Body of pancreas (tissue), 4 donors: ENCODE data around the gene MFSD11.

ENCODE experiments used
- POLR2A ChIP-seq, 3 donors: fragments of 450-650 bp; IDR thresholded peaks; one replicate each; pipeline ENCODE4 v1.6.1; 2016; ENCODE audit warnings: antibody characterized with exemption in 3 of 3, mild to moderate bottlenecking in 2 of 3
- TF ChIP-seq, protein P1 (sequence below), 7 experiments: fragments of 450-650 bp in 4 of 7; fragments of 200-600 bp in 3 of 7; sonication (generic) in 3 of 7; IDR thresholded peaks; one replicate each; pipeline ENCODE4 v1.5.1; 2016 to 2019; ENCODE audit warnings: antibody characterized with exemption in 7 of 7

DNA sequence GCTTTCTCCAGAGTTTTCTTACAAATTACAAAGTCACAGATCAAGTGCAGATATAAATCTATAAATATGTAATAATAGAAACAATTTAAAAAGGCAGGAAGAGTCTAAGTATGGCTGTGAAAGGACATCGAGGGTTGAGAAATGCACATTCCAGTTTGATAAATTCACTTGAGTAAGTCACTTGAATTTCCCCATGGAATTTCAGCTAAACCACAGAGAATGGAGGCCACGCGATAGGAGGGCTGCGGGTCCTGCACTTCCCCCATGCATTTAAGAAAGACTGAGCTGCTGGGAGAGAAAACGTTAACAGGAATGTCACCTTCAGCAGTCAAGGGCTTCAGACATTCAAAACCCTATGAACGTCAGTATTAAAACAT lies 21.1 kb upstream of the MFSD11 start:
- TF ChIP-seq, protein P1, sequence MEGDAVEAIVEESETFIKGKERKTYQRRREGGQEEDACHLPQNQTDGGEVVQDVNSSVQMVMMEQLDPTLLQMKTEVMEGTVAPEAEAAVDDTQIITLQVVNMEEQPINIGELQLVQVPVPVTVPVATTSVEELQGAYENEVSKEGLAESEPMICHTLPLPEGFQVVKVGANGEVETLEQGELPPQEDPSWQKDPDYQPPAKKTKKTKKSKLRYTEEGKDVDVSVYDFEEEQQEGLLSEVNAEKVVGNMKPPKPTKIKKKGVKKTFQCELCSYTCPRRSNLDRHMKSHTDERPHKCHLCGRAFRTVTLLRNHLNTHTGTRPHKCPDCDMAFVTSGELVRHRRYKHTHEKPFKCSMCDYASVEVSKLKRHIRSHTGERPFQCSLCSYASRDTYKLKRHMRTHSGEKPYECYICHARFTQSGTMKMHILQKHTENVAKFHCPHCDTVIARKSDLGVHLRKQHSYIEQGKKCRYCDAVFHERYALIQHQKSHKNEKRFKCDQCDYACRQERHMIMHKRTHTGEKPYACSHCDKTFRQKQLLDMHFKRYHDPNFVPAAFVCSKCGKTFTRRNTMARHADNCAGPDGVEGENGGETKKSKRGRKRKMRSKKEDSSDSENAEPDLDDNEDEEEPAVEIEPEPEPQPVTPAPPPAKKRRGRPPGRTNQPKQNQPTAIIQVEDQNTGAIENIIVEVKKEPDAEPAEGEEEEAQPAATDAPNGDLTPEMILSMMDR (IDR thresholded peaks at IDR 0.05) = no peak
- no peak for TF ChIP-seq POLR2A (IDR thresholded peaks at IDR 0.05)
